ENCODE results near the gene MCCC1. TPM values are rescaled to one million over a fixed set of nuclear protein-coding genes. Genes with fewer than 3 reads are reported as not detected.
A peak's percentile ranks its signal among the peaks of the same experiment; 100 is the strongest.

The MCCC1 gene
- total RNA-seq, 3 donors from 2014 or later (not counting 1 experiment from before 2014, with no cell fraction given): 18.4 to 23.0 (median 21.7) TPM

DNA sequence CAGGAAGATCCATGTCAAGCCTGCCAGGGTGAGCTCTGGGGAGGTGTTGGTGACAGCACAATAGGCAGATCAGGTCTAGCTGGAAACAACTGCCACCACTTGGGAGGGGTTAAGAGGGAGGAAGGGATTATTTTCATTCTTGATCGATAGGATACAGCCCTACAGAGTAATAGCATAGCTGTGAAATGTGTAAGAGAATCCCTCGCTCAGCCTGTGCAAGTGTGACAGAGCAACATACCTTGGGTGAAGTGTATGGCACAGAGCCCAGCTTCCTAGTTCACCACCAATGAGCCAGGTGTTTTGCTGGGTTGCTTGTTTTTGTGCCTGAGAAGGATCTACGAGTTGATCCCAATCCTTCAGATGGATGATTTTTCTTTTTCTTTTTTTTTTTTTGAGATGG, 109.7 kb downstream of the MCCC1 start:
- Histone ChIP-seq H3K4me1 (ENCODE audit: control insufficient read depth, insufficient read depth, low read length) (no peaks in the 10 kb centered on the region), H3K4me3 (ENCODE audit: low read length) (no peak overlapping the region), H3K27me3 (ENCODE audit: control insufficient read depth, insufficient read depth, low read length) (no peaks in the 10 kb centered on the region), H3K36me3 (ENCODE audit: control insufficient read depth, insufficient read depth, low read length) (no peaks in the 10 kb centered on the region), H3K9me3 (ENCODE audit: control insufficient read depth, insufficient read depth, low read length) (no peaks in the 10 kb centered on the region), H3K27ac (ENCODE audit: low read length) (no peak overlapping the region)
- H3K27ac Mint-ChIP-seq: no peak overlapping the region
- H3K27me3 Mint-ChIP-seq (ENCODE audit: low read depth in 2 of 2): no peaks in the 10 kb centered on the region
- H3K9me3 Mint-ChIP-seq: peaks cover 2 to 3% of the 10 kb centered on the region in 2 donors
- no peak for TF ChIP-seq CTCF (IDR thresholded peaks at IDR 0.05)
- no peak for ATAC-seq
- no peak for DNase-seq
- no peaks in the 10 kb centered on the region for H3K4me1 Mint-ChIP-seq
- H3K4me3 Mint-ChIP-seq: no peak overlapping the region
- intact Hi-C loops (cut with micrococcal nuclease): no loop called here
- WGBS (ENCODE audit: insufficient coverage): 95% methylated on average over 2 of the region's 3 CpGs
- no peaks in the 10 kb centered on the region for H3K36me3 Mint-ChIP-seq

GRCh38 chr3:182986021-182986420, 113.3 kb downstream of the MCCC1 start:
- no peaks in the 10 kb centered on the region for H3K9me3 Mint-ChIP-seq
- no peaks in the 10 kb centered on the region for H3K27me3 Mint-ChIP-seq (ENCODE audit: low read depth in 2 of 2)

DNA sequence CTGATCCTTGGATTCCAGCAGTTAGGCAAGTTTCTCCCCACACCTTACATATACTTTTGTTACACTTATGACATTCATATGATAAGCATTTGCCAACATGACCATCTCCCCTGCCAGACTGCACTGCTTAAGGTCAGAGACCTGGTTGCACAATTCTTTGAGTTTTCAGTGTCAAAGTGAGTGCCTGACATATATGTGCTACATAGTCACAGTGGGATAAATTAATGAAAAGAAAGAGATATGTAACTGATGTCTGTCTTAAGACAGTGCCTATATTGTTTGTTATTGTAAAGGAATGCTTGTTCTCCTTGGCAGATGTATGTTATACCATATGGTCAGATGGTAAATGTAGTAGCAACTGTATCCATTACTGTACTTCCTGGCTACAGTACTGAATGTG, 115.4 kb downstream of the MCCC1 start:
- no peaks in the 10 kb centered on the region for H3K36me3 Mint-ChIP-seq
- no peak overlapping the region for H3K4me3 ChIP-seq (ENCODE audit: low read length)
- no peaks in the 10 kb centered on the region for H3K27me3 ChIP-seq (ENCODE audit: control insufficient read depth, insufficient read depth, low read length)
- peaks cover 14 to 17% of the 10 kb centered on the region in 2 donors for H3K4me1 Mint-ChIP-seq
- ATAC-seq: no peak
- intact Hi-C loops (cut with micrococcal nuclease): no loop called here
- no peaks in the 10 kb centered on the region for H3K36me3 ChIP-seq (ENCODE audit: control insufficient read depth, insufficient read depth, low read length)
- no peak overlapping the region for H3K4me3 Mint-ChIP-seq
- no peak overlapping the region for H3K27ac Mint-ChIP-seq
- peaks cover 15% of the 10 kb centered on the region for H3K4me1 ChIP-seq (ENCODE audit: control insufficient read depth, insufficient read depth, low read length)
- TF ChIP-seq CTCF (IDR thresholded peaks at IDR 0.05): no peak
- H3K9me3 Mint-ChIP-seq: no peaks in the 10 kb centered on the region
- no peak overlapping the region for H3K27ac ChIP-seq (ENCODE audit: low read length)
- no peak for DNase-seq
- H3K27me3 Mint-ChIP-seq (ENCODE audit: low read depth in 2 of 2): no peaks in the 10 kb centered on the region
- H3K9me3 ChIP-seq (ENCODE audit: control insufficient read depth, insufficient read depth, low read length): no peaks in the 10 kb centered on the region

More at GRCh38 chr3:182986021-182986420, 113.3 kb downstream of the MCCC1 start:
- ATAC-seq (no peak), DNase-seq (no peak)
- H3K36me3 ChIP-seq (ENCODE audit: control insufficient read depth, insufficient read depth, low read length): no peaks in the 10 kb centered on the region
- H3K4me3 ChIP-seq (ENCODE audit: low read length): no peak overlapping the region
- Mint-ChIP-seq H3K36me3 (no peaks in the 10 kb centered on the region), H3K27ac (no peak overlapping the region), H3K4me1 (peaks cover 3 to 6% of the 10 kb centered on the region in 2 donors), H3K4me3 (no peak overlapping the region)
- H3K27ac ChIP-seq (ENCODE audit: low read length): no peak overlapping the region
- WGBS (ENCODE audit: insufficient coverage): 92% methylated on average over 6 of the region's 6 CpGs
- intact Hi-C loops (cut with micrococcal nuclease): no loop called here
- H3K27me3 ChIP-seq (ENCODE audit: control insufficient read depth, insufficient read depth, low read length): no peaks in the 10 kb centered on the region
- no peak for TF ChIP-seq CTCF (IDR thresholded peaks at IDR 0.05)
- no peaks in the 10 kb centered on the region for H3K9me3 ChIP-seq (ENCODE audit: control insufficient read depth, insufficient read depth, low read length)
- peaks cover 4% of the 10 kb centered on the region for H3K4me1 ChIP-seq (ENCODE audit: control insufficient read depth, insufficient read depth, low read length)

- Mint-ChIP-seq H3K9me3 (no peaks in the 10 kb centered on the region), H3K4me3 (peak overlapping the region; percentile 87), H3K27me3 (ENCODE audit: low read depth in 2 of 2) (no peaks in the 10 kb centered on the region), H3K36me3 (no peaks in the 10 kb centered on the region), H3K27ac (no peak overlapping the region), H3K4me1 (peaks cover 19 to 31% of the 10 kb centered on the region in 2 donors)
- H3K27me3 ChIP-seq (ENCODE audit: control insufficient read depth, insufficient read depth, low read length): no peaks in the 10 kb centered on the region
- peaks cover 21% of the 10 kb centered on the region for H3K4me1 ChIP-seq (ENCODE audit: control insufficient read depth, insufficient read depth, low read length)
- no peaks in the 10 kb centered on the region for H3K9me3 ChIP-seq (ENCODE audit: control insufficient read depth, insufficient read depth, low read length)
- no peak for TF ChIP-seq CTCF (IDR thresholded peaks at IDR 0.05)
- H3K36me3 ChIP-seq (ENCODE audit: control insufficient read depth, insufficient read depth, low read length): no peaks in the 10 kb centered on the region
- peak overlapping the region; percentile 82 for H3K27ac ChIP-seq (ENCODE audit: low read length)
- no peak for DNase-seq
- ATAC-seq: peak in 1 of 3 donors; percentile 1
- intact Hi-C loops (cut with micrococcal nuclease): no loop called here
- peak overlapping the region; percentile 76 for H3K4me3 ChIP-seq (ENCODE audit: low read length)
- 69% methylated on average over 10 of the region's 10 CpGs for WGBS (ENCODE audit: insufficient coverage)
Observed at GRCh38 chr3:182981038-182981380, 118.3 kb downstream of the MCCC1 start.
